OCI-LY1 (cell line): ENCODE measurements around the gene FUT8.

Experiments
- H2AFZ ChIP-seq: fragments of 200-600 bp; sonication (generic), shearing (Covaris generic); 2 replicates; pipeline ENCODE4 v1.6.0; 2014; ENCODE audit warnings: antibody characterized with exemption, mild to moderate bottlenecking, low read length
- H3F3A ChIP-seq: fragments of 200-600 bp; sonication (generic), shearing (Covaris generic); 2 replicates; pipeline ENCODE4 v1.6.0; 2014; ENCODE audit warnings: mild to moderate bottlenecking, antibody characterized with exemption, low read length, moderate library complexity; ENCODE audit not compliant: insufficient read depth
- H3K27ac ChIP-seq: fragments of 200-600 bp; sonication (generic); 2 replicates; pipeline ENCODE4 v1.5.1; 2014; ENCODE audit warnings: low read length, mixed run types, mild to moderate bottlenecking, low read depth; ENCODE audit not compliant: poor library complexity, severe bottlenecking
- H3K27me3 ChIP-seq: fragments of 200-600 bp; sonication (generic); 2 replicates; pipeline ENCODE4 v1.6.0; 2014; ENCODE audit warnings: antibody characterized with exemption, mild to moderate bottlenecking, low read length, moderate library complexity; ENCODE audit not compliant: insufficient read depth
- H3K36me3 ChIP-seq: fragments of 200-600 bp; sonication (generic); 2 replicates; pipeline ENCODE4 v1.6.1; 2014; ENCODE audit warnings: mild to moderate bottlenecking, antibody characterized with exemption, low read length, moderate library complexity, mixed read lengths; ENCODE audit not compliant: insufficient read depth
- H3K4me1 ChIP-seq: fragments of 200-600 bp; sonication (generic); 2 replicates; pipeline ENCODE4 v1.5.1; 2014; ENCODE audit warnings: mild to moderate bottlenecking, low read length, moderate library complexity; ENCODE audit not compliant: insufficient read depth, severe bottlenecking
- H3K4me2 ChIP-seq: fragments of 200-600 bp; sonication (generic), shearing (Covaris generic); 2 replicates; pipeline ENCODE4 v1.6.1; 2014; ENCODE audit warnings: low read length
- H3K4me3 ChIP-seq: fragments of 200-600 bp; sonication (generic); 2 replicates; pipeline ENCODE4 v1.5.1; 2014; ENCODE audit warnings: low read length, low read depth, mild to moderate bottlenecking, mixed read lengths; ENCODE audit not compliant: poor library complexity, severe bottlenecking
- H3K79me2 ChIP-seq: fragments of 200-600 bp; shearing (Covaris generic); 2 replicates; pipeline ENCODE4 v1.6.1; 2016; ENCODE audit warnings: mixed run types, low read length, mixed read lengths; ENCODE audit not compliant: insufficient read depth
- H3K9ac ChIP-seq: fragments of 200-600 bp; sonication (generic), shearing (Covaris generic); 2 replicates; pipeline ENCODE4 v1.6.1; 2014; ENCODE audit warnings: mild to moderate bottlenecking, low read length, mixed read lengths
- H3K9me2 ChIP-seq: fragments of 200-600 bp; sonication (generic), shearing (Covaris generic); 2 replicates; pipeline ENCODE4 v1.6.1; 2014; ENCODE audit warnings: low read depth, mild to moderate bottlenecking, low read length, mixed read lengths
- H3K9me3 ChIP-seq: fragments of 200-600 bp; shearing (Covaris generic); 2 replicates; pipeline ENCODE4 v1.6.1; 2014; ENCODE audit warnings: low read length, mixed read lengths
- H4K20me1 ChIP-seq: fragments of 200-600 bp; sonication (generic), shearing (Covaris generic); 2 replicates; pipeline ENCODE4 v1.6.0; 2016; ENCODE audit warnings: mild to moderate bottlenecking, low read length; ENCODE audit not compliant: insufficient read depth
- EZH2 ChIP-seq: fragments of 200-600 bp; sonication (generic), shearing (Covaris generic); IDR thresholded peaks from 2 replicates; pipeline ENCODE4 v1.8.0; 2017; ENCODE audit warnings: borderline replicate concordance, mixed run types, mild to moderate bottlenecking, antibody characterized with exemption, low read length, moderate library complexity, mixed read lengths
- TF ChIP-seq, protein P1 (sequence below): fragments of 200-600 bp; sonication (generic), shearing (Covaris generic); IDR thresholded peaks from 2 replicates; pipeline ENCODE4 v1.5.1; 2017; ENCODE audit warnings: mild to moderate bottlenecking, antibody characterized with exemption, low read length, moderate library complexity, mixed read lengths

FUT8 gene

DNA sequence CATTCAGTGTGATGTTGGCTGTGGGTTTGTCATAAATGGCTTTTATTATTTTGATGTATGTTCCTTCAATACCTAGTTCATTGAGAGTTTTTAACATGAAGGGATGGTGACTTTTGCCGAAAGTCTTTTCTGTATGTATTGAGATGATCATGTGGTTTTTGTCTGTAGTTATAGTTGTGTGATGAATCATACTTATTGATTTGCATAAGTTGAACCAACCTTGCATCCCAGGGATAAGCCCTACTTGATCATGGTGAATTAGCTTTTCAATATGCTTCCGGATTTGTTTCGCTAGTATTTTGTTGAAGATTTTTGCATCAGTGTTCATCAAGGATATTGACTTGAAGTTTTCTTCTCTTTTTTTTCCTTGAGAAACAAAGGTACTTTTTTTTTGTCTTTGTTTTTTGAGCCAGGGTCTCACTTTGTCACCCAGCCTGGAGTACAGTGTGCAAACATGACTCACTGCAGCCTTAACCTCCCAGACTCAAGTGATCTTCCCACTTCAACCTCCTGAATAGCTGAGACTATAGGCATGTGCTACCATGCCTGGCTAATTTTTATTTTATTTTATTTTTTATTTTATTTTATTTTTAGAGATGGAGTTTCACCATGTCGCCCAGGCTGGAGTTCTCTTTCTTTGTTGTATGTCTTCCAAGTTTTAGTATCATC lies 121.3 kb downstream of the FUT8 start:
- no peak overlapping the region for H3K27ac ChIP-seq
- H3K4me3 ChIP-seq: no peak overlapping the region
- H3K4me1 ChIP-seq: peaks cover 10% of the 10 kb centered on the region
- H3K9me3 ChIP-seq: peaks cover 18% of the 10 kb centered on the region
- no peaks in the 10 kb centered on the region for H4K20me1 ChIP-seq
- no peaks in the 10 kb centered on the region for H3K9me2 ChIP-seq
- no peaks in the 10 kb centered on the region for H3F3A ChIP-seq
- H3K79me2 ChIP-seq: peaks cover 30% of the 10 kb centered on the region
- H3K4me2 ChIP-seq: no peak overlapping the region
- H2AFZ ChIP-seq: no peak overlapping the region
- H3K36me3 ChIP-seq: 0 out of 2 replicates have a peak, but pooled peaks cover 3% of the 10 kb centered on the region
- no peak overlapping the region for H3K9ac ChIP-seq
- H3K27me3 ChIP-seq: no peaks in the 10 kb centered on the region
- TF ChIP-seq EZH2: no peak
- TF ChIP-seq, protein P1, sequence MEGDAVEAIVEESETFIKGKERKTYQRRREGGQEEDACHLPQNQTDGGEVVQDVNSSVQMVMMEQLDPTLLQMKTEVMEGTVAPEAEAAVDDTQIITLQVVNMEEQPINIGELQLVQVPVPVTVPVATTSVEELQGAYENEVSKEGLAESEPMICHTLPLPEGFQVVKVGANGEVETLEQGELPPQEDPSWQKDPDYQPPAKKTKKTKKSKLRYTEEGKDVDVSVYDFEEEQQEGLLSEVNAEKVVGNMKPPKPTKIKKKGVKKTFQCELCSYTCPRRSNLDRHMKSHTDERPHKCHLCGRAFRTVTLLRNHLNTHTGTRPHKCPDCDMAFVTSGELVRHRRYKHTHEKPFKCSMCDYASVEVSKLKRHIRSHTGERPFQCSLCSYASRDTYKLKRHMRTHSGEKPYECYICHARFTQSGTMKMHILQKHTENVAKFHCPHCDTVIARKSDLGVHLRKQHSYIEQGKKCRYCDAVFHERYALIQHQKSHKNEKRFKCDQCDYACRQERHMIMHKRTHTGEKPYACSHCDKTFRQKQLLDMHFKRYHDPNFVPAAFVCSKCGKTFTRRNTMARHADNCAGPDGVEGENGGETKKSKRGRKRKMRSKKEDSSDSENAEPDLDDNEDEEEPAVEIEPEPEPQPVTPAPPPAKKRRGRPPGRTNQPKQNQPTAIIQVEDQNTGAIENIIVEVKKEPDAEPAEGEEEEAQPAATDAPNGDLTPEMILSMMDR: no peak

DNA sequence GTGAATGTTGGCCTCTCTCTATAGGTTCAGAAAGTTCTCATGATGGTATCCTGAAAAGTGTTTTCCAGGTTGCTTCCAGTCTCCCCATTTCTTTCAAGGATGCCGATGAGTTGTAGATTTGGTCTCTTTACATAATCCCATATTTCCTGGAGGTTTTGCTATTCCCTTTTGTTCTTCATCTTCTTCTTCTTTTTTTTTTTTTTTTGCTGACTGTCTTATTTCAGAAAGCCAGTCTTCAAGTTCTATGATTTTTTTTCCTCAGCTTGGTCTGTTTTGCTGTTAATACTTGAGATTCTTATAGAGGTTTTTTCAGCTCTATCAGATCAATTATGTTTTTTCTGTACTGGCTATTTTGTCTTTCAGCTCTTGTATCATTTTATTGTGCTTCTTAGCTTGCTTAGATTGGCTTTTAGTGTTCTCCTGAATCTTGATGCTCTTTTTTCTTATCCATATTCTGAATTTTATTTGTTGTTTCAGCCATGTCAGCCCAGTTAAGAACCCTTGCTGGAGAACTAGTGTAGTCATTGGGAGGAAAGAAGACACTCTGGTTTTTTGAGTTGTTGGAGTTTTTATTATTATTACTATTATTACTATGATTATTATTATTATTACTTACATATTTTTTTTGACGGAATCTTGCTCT lies 124.4 kb downstream of the FUT8 start:
- H2AFZ ChIP-seq: no peak overlapping the region
- H3K4me2 ChIP-seq: no peak overlapping the region
- no peaks in the 10 kb centered on the region for H4K20me1 ChIP-seq
- H3K9me3 ChIP-seq: peaks cover 18% of the 10 kb centered on the region
- H3K36me3 ChIP-seq: 0 out of 2 replicates have a peak, but pooled peaks cover 3% of the 10 kb centered on the region
- H3K9ac ChIP-seq: no peak overlapping the region
- no peaks in the 10 kb centered on the region for H3K27me3 ChIP-seq
- no peak overlapping the region for H3K4me3 ChIP-seq
- no peaks in the 10 kb centered on the region for H3K4me1 ChIP-seq
- peaks cover 44% of the 10 kb centered on the region for H3K79me2 ChIP-seq
- H3K27ac ChIP-seq: no peak overlapping the region
- H3K9me2 ChIP-seq: no peaks in the 10 kb centered on the region
- H3F3A ChIP-seq: 0 out of 2 replicates have a peak, but pooled peaks cover 2% of the 10 kb centered on the region
- TF ChIP-seq EZH2: no peak
- TF ChIP-seq, protein P1: no peak

- Histone ChIP-seq H3K4me1 (no peaks in the 10 kb centered on the region), H3K36me3 (no peaks in the 10 kb centered on the region), H4K20me1 (0 out of 2 replicates have a peak, but pooled peaks cover 3% of the 10 kb centered on the region), H3K9ac (no peak overlapping the region), H3K4me2 (no peak overlapping the region), H3K27ac (no peak overlapping the region), H3K4me3 (no peak overlapping the region), H2AFZ (no peak overlapping the region), H3K79me2 (peaks cover 54% of the 10 kb centered on the region), H3K27me3 (no peaks in the 10 kb centered on the region), H3F3A (no peaks in the 10 kb centered on the region), H3K9me2 (no peaks in the 10 kb centered on the region), H3K9me3 (no peaks in the 10 kb centered on the region)
- TF ChIP-seq, protein P1: no peak
- TF ChIP-seq EZH2: no peak
These were observed 136.3 kb downstream of the FUT8 start for GRCh38 chr14:65548878-65549277.
